Panc1 (cell line): Measurements from ENCODE around the gene DDAH1. TPM values are rescaled to one million over a fixed set of nuclear protein-coding genes. Genes with fewer than 3 reads are reported as not detected.

Experiments used
- ATAC-seq: fragments of 200-7000 bp; cut with Tn5 transposase; 2 replicates; pipeline ENCODE4 v1.9.1; 2020; ENCODE audit warnings: mild to moderate bottlenecking, moderate library complexity
- BruUV-seq: library from RNA; stranded (reverse); fragments of 400-500 nt; replicated peaks from 2 replicates; lab custom pipeline; 2021; lab: Mats Ljungman, UMichigan
- CTCF ChIA-PET: fragments of 300-600 bp; sonication (Branson Sonifier 250); formaldehyde crosslinking; loops from one replicate; lab custom pipeline; 2022; ENCODE audit warnings: antibody characterized with exemption; lab: Charles Lee
- POLR2A ChIA-PET: fragments of 300-600 bp; sonication (Branson Sonifier 250); formaldehyde crosslinking; loops from one replicate; lab custom pipeline; 2022; ENCODE audit warnings: antibody characterized with exemption; lab: Charles Lee
- DNase-seq: peaks from one replicate; pipeline ENCODE4 v3.0.0-alpha.2; 2010; ENCODE audit warnings: low read depth, low spot score
- H3K27ac ChIP-seq: 2 replicates; pipeline ENCODE4 v1.5.1; 2011; ENCODE audit warnings: mild to moderate bottlenecking, low read length, inconsistent platforms
- H3K27me3 ChIP-seq: fragments of 200-500 bp; sonication (Bioruptor generic); 2 replicates; pipeline ENCODE4 v1.6.0; 2014; ENCODE audit warnings: low read length, inconsistent platforms; ENCODE audit not compliant: control insufficient read depth, insufficient read depth
- H3K36me3 ChIP-seq: fragments of 200-500 bp; sonication (Bioruptor generic); 2 replicates; pipeline ENCODE4 v1.5.1; 2014; ENCODE audit warnings: inconsistent platforms, mild to moderate bottlenecking, low read length, moderate library complexity; ENCODE audit not compliant: control insufficient read depth, insufficient read depth
- H3K4me1 ChIP-seq: 2 replicates; pipeline ENCODE4 v1.5.1; 2011; ENCODE audit warnings: inconsistent platforms, mild to moderate bottlenecking, low read length, moderate library complexity; ENCODE audit not compliant: control insufficient read depth, insufficient read depth
- H3K4me3 ChIP-seq, 2 experiments: 2 replicates each; pipeline ENCODE4 v1.5.1; 2011 to 2012; ENCODE audit warnings: low read depth in 2 of 2, low read length in 2 of 2, mild to moderate bottlenecking in 2 of 2, inconsistent platforms in 1 of 2, moderate library complexity in 1 of 2
- H3K9me3 ChIP-seq: fragments of 200-500 bp; sonication (Bioruptor generic); 2 replicates; pipeline ENCODE4 v1.5.1; 2014; ENCODE audit warnings: low read depth, mild to moderate bottlenecking, inconsistent platforms, low read length, moderate library complexity; ENCODE audit not compliant: control insufficient read depth, insufficient read depth
- CTCF ChIP-seq: fragments of 450-650 bp; IDR thresholded peaks from 2 replicates; pipeline ENCODE4 v1.5.1; 2017; ENCODE audit warnings: mild to moderate bottlenecking
- POLR2AphosphoS5 ChIP-seq: IDR thresholded peaks from 2 replicates; pipeline ENCODE4 v1.6.1; 2012; ENCODE audit warnings: mild to moderate bottlenecking, low read depth, low read length, moderate library complexity
- REST ChIP-seq, 2 experiments: IDR thresholded peaks; 2 replicates each; pipeline ENCODE4 v1.6.1; 2011 to 2012; ENCODE audit warnings: low read depth in 2 of 2, control low read depth in 1 of 2, low read length in 1 of 2, mild to moderate bottlenecking in 1 of 2, moderate library complexity in 1 of 2; ENCODE audit not compliant: insufficient read depth in 1 of 2
- SIN3A ChIP-seq: IDR thresholded peaks from 2 replicates; pipeline ENCODE4 v1.6.1; 2012; ENCODE audit warnings: low read depth, mild to moderate bottlenecking, low read length, moderate library complexity, borderline replicate concordance; ENCODE audit not compliant: insufficient read depth
- TCF7L2 ChIP-seq: IDR thresholded peaks from 2 replicates; pipeline ENCODE4 v1.6.1; 2011; ENCODE audit warnings: mild to moderate bottlenecking, low read depth, low read length, inconsistent platforms
- in situ Hi-C: cut with HindIII; loops from 2 replicates; pipeline ENCODE4 v1.10.0; 2016; ENCODE audit warnings: low sequenced_read_pairs, low pct_unique_long_range_greater_than_20kb
- intact Hi-C: fragments of 100-400 bp; cut with micrococcal nuclease; formaldehyde crosslinking; loops from one replicate; pipeline ENCODE4 v1.10.0; 2022; ENCODE audit not compliant: unreplicated experiment
- total RNA-seq: library from RNA; stranded (reverse); gene quantifications from one replicate; pipeline ENCODE4 v1.2.1, GENCODE V29; 2021; ENCODE audit not compliant: unreplicated experiment

DDAH1 gene
- total RNA-seq, 1 experiment from 2014 or later, result 85.4 TPM

- H3K36me3 ChIP-seq, result no peaks in the 10 kb centered on the region
- TF ChIP-seq SIN3A, result no peak
- no peaks in the 10 kb centered on the region for H3K9me3 ChIP-seq
- ATAC-seq, result no peak
- intact Hi-C loops (no loop called here), in situ Hi-C loops (no loop called here)
- H3K27me3 ChIP-seq, result no peaks in the 10 kb centered on the region
- no peak overlapping the region for H3K4me3 ChIP-seq
- peak overlapping the region; percentile 76 for H3K27ac ChIP-seq
- ChIA-PET CTCF (interaction anchor here (1.0 kb wide), 1 partner anchor 9 kb away, joined by 3 read pairs; no protein-coding TSS in a partner anchor), POLR2A (no interaction called here)
- BruUV-seq, result no TSS peak
- peaks cover 57% of the 10 kb centered on the region for H3K4me1 ChIP-seq
- DNase-seq, result no peak
These were observed 101.9 kb downstream of the DDAH1 start for GRCh38 chr1:85363092-85363491.

GRCh38 chr1:85361606-85362296, 103.2 kb downstream of the DDAH1 start:
- H3K27me3 ChIP-seq, result no peaks in the 10 kb centered on the region
- intact Hi-C loops, result no loop called here
- ChIA-PET POLR2A (no interaction called here), CTCF (no interaction called here)
- no peak for DNase-seq
- TF ChIP-seq CTCF (no peak), TCF7L2 (no peak), SIN3A (no peak), REST (IDR thresholded peaks at IDR 0.05; ENCODE audit: insufficient read depth in 1 of 2, low read depth in 2 of 2, low read length in 1 of 2) (no peak), POLR2AphosphoS5 (no peak)
- in situ Hi-C loops, result no loop called here
- H3K27ac ChIP-seq, result peak overlapping the region; percentile 76
- 0 out of 2 replicates have a peak, but pooled peaks cover 3% of the 10 kb centered on the region for H3K36me3 ChIP-seq
- peaks cover 50% of the 10 kb centered on the region for H3K4me1 ChIP-seq
- H3K9me3 ChIP-seq, result no peaks in the 10 kb centered on the region
- no TSS peak for BruUV-seq
- no peak for ATAC-seq
- no peak overlapping the region for H3K4me3 ChIP-seq
